ENCODE measurements around the gene TDRD3. TPM values are rescaled to one million over a fixed set of nuclear protein-coding genes. Genes with fewer than 3 reads are reported as not detected.

TDRD3 gene
- total and polyA plus RNA-seq, 2 donors (not counting 1 experiment from before 2014, with no cell fraction given) = 10.5 to 18.8 TPM

GRCh38 chr13:60514891-60515290 is 117.9 kb downstream of the TDRD3 start:
- H3K27ac ChIP-seq (ENCODE audit: insufficient read depth, low read length) = no peak overlapping the region
- H3K4me3 ChIP-seq (replicated peaks in 1 of 4; ENCODE audit: control extremely low read depth in 1 of 4, insufficient read depth in 1 of 4, low read depth in 3 of 4, low read length in 4 of 4) = no peak overlapping the region
- H4K20me1 ChIP-seq (ENCODE audit: control insufficient read depth, extremely low read depth, insufficient read depth, low read length) = no peaks in the 10 kb centered on the region
- H3K4me1 ChIP-seq (ENCODE audit: control insufficient read depth, extremely low read depth, insufficient read depth, low read length) = no peaks in the 10 kb centered on the region
- H3K79me2 ChIP-seq (ENCODE audit: control insufficient read depth, insufficient read depth, low read length) = no peaks in the 10 kb centered on the region
- H3K9me3 ChIP-seq (ENCODE audit: control insufficient read depth, insufficient read depth, low read depth, low read length) = no peaks in the 10 kb centered on the region
- no peak overlapping the region for H3K9ac ChIP-seq (ENCODE audit: insufficient read depth, low read length)
- H3K36me3 ChIP-seq (ENCODE audit: control insufficient read depth, insufficient read depth, low read length) = no peaks in the 10 kb centered on the region
- TF ChIP-seq EZH2 (IDR thresholded peaks at IDR 0.05; ENCODE audit: low read length, missing control alignments) (no peak), CTCF (conservative IDR thresholded peaks at IDR 0.05 in 1 of 2, IDR thresholded peaks at IDR 0.05 in 1 of 2; ENCODE audit: low read depth in 1 of 2, low read length in 2 of 2) (no peak)
- H3K4me2 ChIP-seq (ENCODE audit: extremely low read depth, insufficient read depth, low read length) = no peak overlapping the region
- peak in 1 of 2 donors; percentile 25 for DNase-seq (ENCODE audit: low read depth in 2 of 2)
- H2AFZ ChIP-seq (ENCODE audit: low read length) = no peak overlapping the region
- H3K27me3 ChIP-seq (ENCODE audit: control insufficient read depth, insufficient read depth, low read length) = no peaks in the 10 kb centered on the region

- TF ChIP-seq CTCF (conservative IDR thresholded peaks at IDR 0.05 in 1 of 2, IDR thresholded peaks at IDR 0.05 in 1 of 2; ENCODE audit: low read depth in 1 of 2, low read length in 2 of 2) = no peak
- TF ChIP-seq EZH2 (IDR thresholded peaks at IDR 0.05; ENCODE audit: low read length, missing control alignments) = no peak
- Histone ChIP-seq H3K4me3 (replicated peaks in 1 of 4; ENCODE audit: control extremely low read depth in 1 of 4, insufficient read depth in 1 of 4, low read depth in 3 of 4, low read length in 4 of 4) (no peak overlapping the region), H3K79me2 (ENCODE audit: control insufficient read depth, insufficient read depth, low read length) (no peaks in the 10 kb centered on the region), H3K36me3 (ENCODE audit: control insufficient read depth, insufficient read depth, low read length) (no peaks in the 10 kb centered on the region), H3K9me3 (ENCODE audit: control insufficient read depth, insufficient read depth, low read depth, low read length) (no peaks in the 10 kb centered on the region), H2AFZ (ENCODE audit: low read length) (no peak overlapping the region), H3K9ac (ENCODE audit: insufficient read depth, low read length) (no peak overlapping the region), H3K4me2 (ENCODE audit: extremely low read depth, insufficient read depth, low read length) (no peak overlapping the region), H3K4me1 (ENCODE audit: control insufficient read depth, extremely low read depth, insufficient read depth, low read length) (no peaks in the 10 kb centered on the region), H4K20me1 (ENCODE audit: control insufficient read depth, extremely low read depth, insufficient read depth, low read length) (no peaks in the 10 kb centered on the region), H3K27ac (ENCODE audit: insufficient read depth, low read length) (no peak overlapping the region), H3K27me3 (ENCODE audit: control insufficient read depth, insufficient read depth, low read length) (no peaks in the 10 kb centered on the region)
- DNase-seq (ENCODE audit: low read depth in 2 of 2) = no peak
Observed at GRCh38 chr13:60519496-60519895, 122.5 kb downstream of the TDRD3 start.

- Histone ChIP-seq H3K9ac (ENCODE audit: insufficient read depth, low read length) (no peak overlapping the region), H3K4me3 (replicated peaks in 1 of 4; ENCODE audit: control extremely low read depth in 1 of 4, insufficient read depth in 1 of 4, low read depth in 3 of 4, low read length in 4 of 4) (no peak overlapping the region), H2AFZ (ENCODE audit: low read length) (no peak overlapping the region), H4K20me1 (ENCODE audit: control insufficient read depth, extremely low read depth, insufficient read depth, low read length) (no peaks in the 10 kb centered on the region), H3K4me1 (ENCODE audit: control insufficient read depth, extremely low read depth, insufficient read depth, low read length) (no peaks in the 10 kb centered on the region), H3K27me3 (ENCODE audit: control insufficient read depth, insufficient read depth, low read length) (no peaks in the 10 kb centered on the region), H3K27ac (ENCODE audit: insufficient read depth, low read length) (no peak overlapping the region), H3K36me3 (ENCODE audit: control insufficient read depth, insufficient read depth, low read length) (no peaks in the 10 kb centered on the region), H3K4me2 (ENCODE audit: extremely low read depth, insufficient read depth, low read length) (no peak overlapping the region), H3K9me3 (ENCODE audit: control insufficient read depth, insufficient read depth, low read depth, low read length) (no peaks in the 10 kb centered on the region), H3K79me2 (ENCODE audit: control insufficient read depth, insufficient read depth, low read length) (no peaks in the 10 kb centered on the region)
- TF ChIP-seq CTCF (conservative IDR thresholded peaks at IDR 0.05 in 1 of 2, IDR thresholded peaks at IDR 0.05 in 1 of 2; ENCODE audit: low read depth in 1 of 2, low read length in 2 of 2) = no peak
- DNase-seq (ENCODE audit: low read depth in 2 of 2) = no peak
Observed at GRCh38 chr13:60520902-60521569, 124.0 kb downstream of the TDRD3 start.

Data from fibroblast of lung (primary cell).